Measurements from ENCODE around the gene UBALD2.

DNA sequence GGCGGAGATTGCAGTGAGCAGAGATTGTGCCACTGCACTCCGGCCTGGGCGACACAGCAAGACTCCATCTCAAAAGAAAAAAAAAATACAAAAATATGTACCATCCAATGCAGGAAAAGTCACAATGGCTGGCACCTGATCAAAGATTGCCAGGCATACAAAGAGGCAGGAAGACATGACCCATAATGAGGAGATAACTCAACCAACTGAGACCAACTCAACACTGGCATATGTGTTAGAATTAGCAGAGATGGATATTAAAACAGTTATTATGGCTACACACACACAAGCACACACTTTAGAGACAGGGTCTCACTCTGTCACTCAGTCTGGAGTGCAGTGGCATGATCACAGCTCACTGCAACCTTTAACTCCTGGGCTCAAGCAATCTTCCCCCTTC is 32.3 kb downstream of the UBALD2 start:
- TF ChIP-seq CTCF (IDR thresholded peaks at IDR 0.05) (no peak), POLR2A (IDR thresholded peaks at IDR 0.05) (no peak), POLR2AphosphoS5 (IDR thresholded peaks at IDR 0.05) (no peak)
